OCI-LY7 (cell line): ENCODE results near the gene DNAJC7. TPM values are rescaled to one million over a fixed set of nuclear protein-coding genes. Genes with fewer than 3 reads are reported as not detected.

Source experiments
- BruUV-seq: library from RNA; stranded (reverse); fragments of 400-500 nt; replicated peaks from 2 replicates; lab custom pipeline; 2021; lab: Mats Ljungman, UMichigan
- CTCF ChIA-PET: fragments of 300-600 bp; sonication (Branson Sonifier 250); formaldehyde crosslinking; loops from one replicate; lab custom pipeline; 2022; ENCODE audit warnings: antibody characterized with exemption; ENCODE audit not compliant: unreplicated experiment; lab: Charles Lee
- POLR2A ChIA-PET: fragments of 300-600 bp; sonication (Branson Sonifier 250); formaldehyde crosslinking; loops from one replicate; lab custom pipeline; 2022; ENCODE audit warnings: antibody characterized with exemption; lab: Charles Lee
- DNase-seq: peaks from one replicate; pipeline ENCODE4 v3.0.0-alpha.2; 2015; ENCODE audit warnings: low spot score
- H2AFZ ChIP-seq: fragments of 200-600 bp; sonication (generic), shearing (Covaris generic); 2 replicates; pipeline ENCODE4 v1.6.1; 2014; ENCODE audit warnings: mild to moderate bottlenecking, antibody characterized with exemption, low read length, moderate library complexity
- H3K27ac ChIP-seq: fragments of 200-600 bp; sonication (generic); 2 replicates; pipeline ENCODE4 v1.5.1; 2014; ENCODE audit warnings: mixed run types, low read depth, mild to moderate bottlenecking, moderate library complexity, low read length, inconsistent platforms; ENCODE audit not compliant: poor library complexity, severe bottlenecking
- H3K36me3 ChIP-seq: fragments of 200-600 bp; sonication (generic); 2 replicates; pipeline ENCODE4 v1.6.1; 2014; ENCODE audit warnings: mild to moderate bottlenecking, antibody characterized with exemption, low read length, moderate library complexity, mixed read lengths; ENCODE audit not compliant: insufficient read depth
- H3K4me1 ChIP-seq: fragments of 200-600 bp; sonication (generic); 2 replicates; pipeline ENCODE4 v1.5.1; 2014; ENCODE audit warnings: mild to moderate bottlenecking, low read length; ENCODE audit not compliant: insufficient read depth, poor library complexity, severe bottlenecking
- H3K4me2 ChIP-seq: fragments of 200-600 bp; sonication (generic); 2 replicates; pipeline ENCODE4 v1.6.1; 2014; ENCODE audit warnings: mild to moderate bottlenecking, low read length
- H3K4me3 ChIP-seq: fragments of 200-600 bp; sonication (generic); 2 replicates; pipeline ENCODE4 v1.5.1; 2014; ENCODE audit warnings: mild to moderate bottlenecking, low read depth, low read length; ENCODE audit not compliant: poor library complexity, severe bottlenecking
- H3K79me2 ChIP-seq: fragments of 200-600 bp; sonication (generic); 2 replicates; pipeline ENCODE4 v1.6.1; 2016; ENCODE audit warnings: low read depth, mild to moderate bottlenecking, low read length, moderate library complexity, mixed read lengths; ENCODE audit not compliant: insufficient read depth
- H3K9me2 ChIP-seq: fragments of 200-600 bp; sonication (generic); 2 replicates; pipeline ENCODE4 v1.6.1; 2016; ENCODE audit warnings: mild to moderate bottlenecking, low read length, mixed read lengths; ENCODE audit not compliant: insufficient read depth
- H3K9me3 ChIP-seq: fragments of 200-600 bp; sonication (generic); 2 replicates; pipeline ENCODE4 v1.6.1; 2014; ENCODE audit warnings: mild to moderate bottlenecking, mixed run types, low read length, mixed read lengths
- H4K20me1 ChIP-seq: fragments of 200-600 bp; sonication (generic); 2 replicates; pipeline ENCODE4 v1.6.1; 2014; ENCODE audit warnings: mild to moderate bottlenecking, antibody characterized with exemption, low read length, moderate library complexity, mixed read lengths; ENCODE audit not compliant: insufficient read depth
- CTCF ChIP-seq: fragments of 200-600 bp; sonication (generic); conservative IDR thresholded peaks from 2 replicates; pipeline ENCODE4 v1.5.1; 2014; ENCODE audit warnings: mild to moderate bottlenecking, antibody characterized with exemption, low read length, moderate library complexity, mixed read lengths
- EZH2phosphoT487 ChIP-seq: fragments of 200-600 bp; sonication (generic); IDR thresholded peaks from 2 replicates; pipeline ENCODE4 v1.6.1; 2018; ENCODE audit warnings: low read depth, borderline replicate concordance, mild to moderate bottlenecking, mixed run types, antibody characterized with exemption, low read length, moderate library complexity, mixed read lengths
- intact Hi-C: fragments of 100-400 bp; cut with micrococcal nuclease; formaldehyde crosslinking; loops from one replicate; pipeline ENCODE4 v1.10.0; 2022; ENCODE audit not compliant: unreplicated experiment
- total RNA-seq, 2 experiments: library from RNA; depleted of rRNA in 1 of 2; stranded (reverse); fragments of >200 nt in 1 of 2; shearing (Covaris generic) in 1 of 2; gene quantifications; 2 replicates each; pipeline ENCODE4 v1.2.3, GENCODE V29; 2014 to 2022

DNAJC7 gene
- total RNA-seq, 2 experiments from 2014 or later = 76.4 to 124 TPM

GRCh38 chr17:41942626-41943373, 74.4 kb downstream of the DNAJC7 start:
- ChIA-PET POLR2A (no interaction called here), CTCF (no interaction called here)
- Histone ChIP-seq H3K79me2 (no peaks in the 10 kb centered on the region), H2AFZ (no peak overlapping the region), H3K9me3 (no peaks in the 10 kb centered on the region), H4K20me1 (no peaks in the 10 kb centered on the region), H3K27ac (no peak overlapping the region), H3K4me3 (no peak overlapping the region), H3K4me1 (peaks cover 4% of the 10 kb centered on the region), H3K9me2 (no peaks in the 10 kb centered on the region), H3K4me2 (no peak overlapping the region), H3K36me3 (no peaks in the 10 kb centered on the region)
- intact Hi-C loops = no loop called here
- BruUV-seq = no TSS peak
- DNase-seq = no peak
- TF ChIP-seq CTCF = no peak
- no peak for TF ChIP-seq EZH2phosphoT487

- intact Hi-C loops = no loop called here
- no peaks in the 10 kb centered on the region for H3K9me2 ChIP-seq
- POLR2A ChIA-PET = no interaction called here
- H3K27ac ChIP-seq = no peak overlapping the region
- no peak overlapping the region for H3K4me3 ChIP-seq
- H4K20me1 ChIP-seq = no peaks in the 10 kb centered on the region
- H3K9me3 ChIP-seq = no peaks in the 10 kb centered on the region
- no peaks in the 10 kb centered on the region for H3K36me3 ChIP-seq
- BruUV-seq = no TSS peak
- no peak for TF ChIP-seq CTCF
- TF ChIP-seq EZH2phosphoT487 = no peak
- no peaks in the 10 kb centered on the region for H3K79me2 ChIP-seq
- DNase-seq = no peak
- H2AFZ ChIP-seq = no peak overlapping the region
- no peak overlapping the region for H3K4me2 ChIP-seq
- CTCF ChIA-PET = no interaction called here
- H3K4me1 ChIP-seq = peaks cover 16% of the 10 kb centered on the region
Observed at GRCh38 chr17:41941168-41941567, 76.1 kb downstream of the DNAJC7 start.

GRCh38 chr17:41939693-41940090, 77.5 kb downstream of the DNAJC7 start:
- Histone ChIP-seq H3K4me3 (no peak overlapping the region), H3K9me3 (no peaks in the 10 kb centered on the region), H3K27ac (no peak overlapping the region), H3K4me1 (peaks cover 16% of the 10 kb centered on the region), H3K9me2 (no peaks in the 10 kb centered on the region), H3K79me2 (no peaks in the 10 kb centered on the region), H3K4me2 (no peak overlapping the region), H3K36me3 (no peaks in the 10 kb centered on the region), H2AFZ (no peak overlapping the region), H4K20me1 (no peaks in the 10 kb centered on the region)
- TF ChIP-seq EZH2phosphoT487 (no peak), CTCF (no peak)
- DNase-seq = no peak
- ChIA-PET POLR2A (interaction anchor here (0.6 to 1.3 kb wide), 3 partner anchors 9 to 88 kb away, joined by 3 to 4 read pairs (median 3); partner anchors contain the start of gene ODAD4), CTCF (no interaction called here)
- BruUV-seq = no TSS peak
- intact Hi-C loops = no loop called here
